ENCODE data around the gene ATP5F1E. TPM values are rescaled to one million over a fixed set of nuclear protein-coding genes. Genes with fewer than 3 reads are reported as not detected.
"Not testable (repeated sequence)": the region's sequence is repeated elsewhere in the genome, so short reads cannot be mapped to it uniquely, and the experiment has no call there.

The ATP5F1E gene
- total RNA-seq, 1 donor from 2014 or later = 28.2 TPM

- H3K36me3 ChIP-seq (ENCODE audit: control insufficient read depth in 3 of 3, insufficient read depth in 3 of 3, low read length in 3 of 3) = peaks cover 40 to 48% (median 47%) of the 10 kb centered on the region in 3 donors
- H3K27ac ChIP-seq (ENCODE audit: low read depth, low read length) = no peak overlapping the region
- H3K4me1 ChIP-seq (ENCODE audit: control insufficient read depth in 3 of 3, insufficient read depth in 3 of 3, low read length in 3 of 3) = peaks cover 13 to 40% (median 27%) of the 10 kb centered on the region in 3 donors
Measured at GRCh38 chr20:58986286-58986967, 45.7 kb downstream of the ATP5F1E start.

GRCh38 chr20:58985656-58986055 lies 46.5 kb downstream of the ATP5F1E start:
- peaks cover 33 to 40% (median 39%) of the 10 kb centered on the region in 3 donors for H3K36me3 ChIP-seq (ENCODE audit: control insufficient read depth in 3 of 3, insufficient read depth in 3 of 3, low read length in 3 of 3)
- H3K4me3 ChIP-seq (ENCODE audit: low read length in 3 of 3) = no peak overlapping the region
- peaks cover 13 to 40% (median 28%) of the 10 kb centered on the region in 3 donors for H3K4me1 ChIP-seq (ENCODE audit: control insufficient read depth in 3 of 3, insufficient read depth in 3 of 3, low read length in 3 of 3)
- H3K9ac ChIP-seq (ENCODE audit: low read depth in 1 of 3, low read length in 3 of 3) = no peak overlapping the region
- no peak overlapping the region for H3K27ac ChIP-seq (ENCODE audit: low read depth, low read length)
- no peaks in the 10 kb centered on the region for H3K27me3 ChIP-seq (ENCODE audit: control insufficient read depth in 3 of 3, insufficient read depth in 3 of 3, low read length in 3 of 3)
- no peaks in the 10 kb centered on the region for H3K9me3 ChIP-seq (ENCODE audit: control insufficient read depth in 3 of 3, low read length in 3 of 3)

More at GRCh38 chr20:58986286-58986967, 45.7 kb downstream of the ATP5F1E start:
- H3K27me3 ChIP-seq (ENCODE audit: control insufficient read depth in 3 of 3, insufficient read depth in 3 of 3, low read length in 3 of 3) = no peaks in the 10 kb centered on the region
- no peak overlapping the region for H3K9ac ChIP-seq (ENCODE audit: low read depth in 1 of 3, low read length in 3 of 3)
- H3K4me3 ChIP-seq (ENCODE audit: low read length in 3 of 3) = no peak overlapping the region
- no peaks in the 10 kb centered on the region for H3K9me3 ChIP-seq (ENCODE audit: control insufficient read depth in 3 of 3, low read length in 3 of 3)

GRCh38 chr20:58984691-58985090 lies 47.4 kb downstream of the ATP5F1E start:
- Histone ChIP-seq H3K9ac (ENCODE audit: low read depth in 1 of 3, low read length in 3 of 3) (no peak overlapping the region), H3K36me3 (ENCODE audit: control insufficient read depth in 3 of 3, insufficient read depth in 3 of 3, low read length in 3 of 3) (peaks cover 29 to 33% (median 32%) of the 10 kb centered on the region in 3 donors), H3K27ac (ENCODE audit: low read depth, low read length) (no peak overlapping the region), H3K4me3 (ENCODE audit: low read length in 3 of 3) (no peak overlapping the region), H3K9me3 (ENCODE audit: control insufficient read depth in 3 of 3, low read length in 3 of 3) (no peaks in the 10 kb centered on the region), H3K4me1 (ENCODE audit: control insufficient read depth in 3 of 3, insufficient read depth in 3 of 3, low read length in 3 of 3) (peaks cover 13 to 40% (median 30%) of the 10 kb centered on the region in 3 donors), H3K27me3 (ENCODE audit: control insufficient read depth in 3 of 3, insufficient read depth in 3 of 3, low read length in 3 of 3) (no peaks in the 10 kb centered on the region)

GRCh38 chr20:58983115-58983468 lies 49.0 kb downstream of the ATP5F1E start:
- peaks cover 12 to 40% (median 30%) of the 10 kb centered on the region in 3 donors for H3K4me1 ChIP-seq (ENCODE audit: control insufficient read depth in 3 of 3, insufficient read depth in 3 of 3, low read length in 3 of 3)
- not testable (repeated sequence) for H3K27me3 ChIP-seq (ENCODE audit: control insufficient read depth in 3 of 3, insufficient read depth in 3 of 3, low read length in 3 of 3); H3K9me3 ChIP-seq (ENCODE audit: control insufficient read depth in 3 of 3, low read length in 3 of 3); H3K9ac ChIP-seq (ENCODE audit: low read depth in 1 of 3, low read length in 3 of 3); H3K4me3 ChIP-seq (ENCODE audit: low read length in 3 of 3); H3K27ac ChIP-seq (ENCODE audit: low read depth, low read length)
- peaks cover 13 to 18% (median 16%) of the 10 kb centered on the region in 3 donors for H3K36me3 ChIP-seq (ENCODE audit: control insufficient read depth in 3 of 3, insufficient read depth in 3 of 3, low read length in 3 of 3)

- Histone ChIP-seq H3K9ac (ENCODE audit: low read depth in 1 of 3, low read length in 3 of 3) (no peak overlapping the region), H3K27ac (ENCODE audit: low read depth, low read length) (peak overlapping the region; percentile 71), H3K4me1 (ENCODE audit: control insufficient read depth in 3 of 3, insufficient read depth in 3 of 3, low read length in 3 of 3) (peaks cover 7 to 40% (median 30%) of the 10 kb centered on the region in 3 donors), H3K36me3 (ENCODE audit: control insufficient read depth in 3 of 3, insufficient read depth in 3 of 3, low read length in 3 of 3) (peaks cover 8 to 13% (median 11%) of the 10 kb centered on the region in 3 donors), H3K9me3 (ENCODE audit: control insufficient read depth in 3 of 3, low read length in 3 of 3) (no peaks in the 10 kb centered on the region), H3K4me3 (ENCODE audit: low read length in 3 of 3) (peak overlapping the region; percentile 16 to 80 (median 22)), H3K27me3 (ENCODE audit: control insufficient read depth in 3 of 3, insufficient read depth in 3 of 3, low read length in 3 of 3) (no peaks in the 10 kb centered on the region)
Measured at GRCh38 chr20:58982406-58983114, 49.6 kb downstream of the ATP5F1E start.

GRCh38 chr20:58981628-58982364 lies 50.3 kb downstream of the ATP5F1E start:
- H3K36me3 ChIP-seq (ENCODE audit: control insufficient read depth in 3 of 3, insufficient read depth in 3 of 3, low read length in 3 of 3) = peaks cover under 1 to 5% (median 5%) of the 10 kb centered on the region in 3 donors
- peaks cover 7 to 40% (median 30%) of the 10 kb centered on the region in 3 donors for H3K4me1 ChIP-seq (ENCODE audit: control insufficient read depth in 3 of 3, insufficient read depth in 3 of 3, low read length in 3 of 3)
- H3K27me3 ChIP-seq (ENCODE audit: control insufficient read depth in 3 of 3, insufficient read depth in 3 of 3, low read length in 3 of 3) = no peaks in the 10 kb centered on the region
- peak overlapping the region; percentile 80 to 86 (median 84) for H3K9ac ChIP-seq (ENCODE audit: low read depth in 1 of 3, low read length in 3 of 3)
- no peaks in the 10 kb centered on the region for H3K9me3 ChIP-seq (ENCODE audit: control insufficient read depth in 3 of 3, low read length in 3 of 3)
- H3K4me3 ChIP-seq (ENCODE audit: low read length in 3 of 3) = peak overlapping the region; percentile 80 to 95 (median 83)
- H3K27ac ChIP-seq (ENCODE audit: low read depth, low read length) = peak overlapping the region; percentile 71

GRCh38 chr20:58980711-58981627 lies 51.2 kb downstream of the ATP5F1E start, which contains the start of gene NELFCD:
Gene NELFCD (plus strand): TSS chr20:58981256. CDS start chr20:58981310, 54 bp downstream.
- Histone ChIP-seq H3K36me3 (ENCODE audit: control insufficient read depth in 3 of 3, insufficient read depth in 3 of 3, low read length in 3 of 3) (no peaks in the 10 kb centered on the region), H3K9me3 (ENCODE audit: control insufficient read depth in 3 of 3, low read length in 3 of 3) (peaks cover 0 to 2% (median 2%) of the 10 kb centered on the region in 3 donors), H3K9ac (ENCODE audit: low read depth in 1 of 3, low read length in 3 of 3) (peak within 1 kb of the TSS; percentile 80 to 86 (median 84)), H3K27me3 (ENCODE audit: control insufficient read depth in 3 of 3, insufficient read depth in 3 of 3, low read length in 3 of 3) (no peaks in the 10 kb centered on the region), H3K4me1 (ENCODE audit: control insufficient read depth in 3 of 3, insufficient read depth in 3 of 3, low read length in 3 of 3) (peaks cover 7 to 39% (median 30%) of the 10 kb centered on the region in 3 donors), H3K27ac (ENCODE audit: low read depth, low read length) (peak within 1 kb of the TSS; percentile 71), H3K4me3 (ENCODE audit: low read length in 3 of 3) (peak within 1 kb of the TSS; percentile 80 to 95 (median 83))

GRCh38 chr20:58978351-58979190 lies 53.6 kb downstream of the ATP5F1E start:
- Histone ChIP-seq H3K27me3 (ENCODE audit: control insufficient read depth in 3 of 3, insufficient read depth in 3 of 3, low read length in 3 of 3) (no peaks in the 10 kb centered on the region), H3K4me3 (ENCODE audit: low read length in 3 of 3) (no peak overlapping the region), H3K9ac (ENCODE audit: low read depth in 1 of 3, low read length in 3 of 3) (no peak overlapping the region), H3K27ac (ENCODE audit: low read depth, low read length) (no peak overlapping the region), H3K9me3 (ENCODE audit: control insufficient read depth in 3 of 3, low read length in 3 of 3) (peaks cover 0 to 6% (median 3%) of the 10 kb centered on the region in 3 donors), H3K36me3 (ENCODE audit: control insufficient read depth in 3 of 3, insufficient read depth in 3 of 3, low read length in 3 of 3) (no peaks in the 10 kb centered on the region), H3K4me1 (ENCODE audit: control insufficient read depth in 3 of 3, insufficient read depth in 3 of 3, low read length in 3 of 3) (peaks cover 7 to 16% (median 13%) of the 10 kb centered on the region in 3 donors)
